Measurements from ENCODE around the gene RARG. TPM values are rescaled to one million over a fixed set of nuclear protein-coding genes. Genes with fewer than 3 reads are reported as not detected.
"Not testable (repeated sequence)": the region's sequence is repeated elsewhere in the genome, so short reads cannot be mapped to it uniquely, and the experiment has no call there.

The RARG gene
- total RNA-seq, 2 donors from 2014 or later = 36.7 to 37.3 TPM

- DNase-seq = peak; percentile 88 to 91
- Mint-ChIP-seq H3K9me3 (no peaks in the 10 kb centered on the region), H3K4me3 (peak overlapping the region; percentile 75 to 86), H3K27ac (peak overlapping the region; percentile 20), H3K36me3 (ENCODE audit: insufficient read depth in 2 of 2) (peaks cover 7 to 11% of the 10 kb centered on the region in 2 donors), H3K4me1 (ENCODE audit: low read depth) (peaks cover 71% of the 10 kb centered on the region), H3K27me3 (ENCODE audit: low read depth) (no peaks in the 10 kb centered on the region)
- ATAC-seq (replicated peaks in 1 of 2) = peak; percentile 87 to 91
Measured at GRCh38 chr12:53205747-53206419, 26.1 kb downstream of the RARG start.

GRCh38 chr12:53204351-53204750 is 27.7 kb downstream of the RARG start:
- H3K4me1 Mint-ChIP-seq (ENCODE audit: low read depth) = peaks cover 79% of the 10 kb centered on the region
- DNase-seq = no peak
- peak overlapping the region; percentile 23 to 37 for H3K4me3 Mint-ChIP-seq
- H3K9me3 Mint-ChIP-seq = no peaks in the 10 kb centered on the region
- H3K36me3 Mint-ChIP-seq (ENCODE audit: insufficient read depth in 2 of 2) = peaks cover 9 to 17% of the 10 kb centered on the region in 2 donors
- H3K27me3 Mint-ChIP-seq (ENCODE audit: low read depth) = no peaks in the 10 kb centered on the region
- no peak for ATAC-seq (replicated peaks in 1 of 2)
- H3K27ac Mint-ChIP-seq = no peak overlapping the region

GRCh38 chr12:53202316-53202715 is 29.7 kb downstream of the RARG start:
- Mint-ChIP-seq H3K36me3 (ENCODE audit: insufficient read depth in 2 of 2) (peaks cover 6 to 15% of the 10 kb centered on the region in 2 donors), H3K4me1 (ENCODE audit: low read depth) (peaks cover 76% of the 10 kb centered on the region)
- H3K27ac Mint-ChIP-seq; H3K4me3 Mint-ChIP-seq; ATAC-seq (replicated peaks in 1 of 2); DNase-seq; H3K9me3 Mint-ChIP-seq; H3K27me3 Mint-ChIP-seq (ENCODE audit: low read depth): not testable (repeated sequence)

- DNase-seq (no peak), ATAC-seq (replicated peaks in 1 of 2) (no peak)
- Mint-ChIP-seq H3K4me3 (peak overlapping the region in 1 of 2 donors; percentile 11), H3K27me3 (ENCODE audit: low read depth) (no peaks in the 10 kb centered on the region), H3K27ac (no peak overlapping the region), H3K9me3 (no peaks in the 10 kb centered on the region), H3K36me3 (ENCODE audit: insufficient read depth in 2 of 2) (peaks cover 7 to 15% of the 10 kb centered on the region in 2 donors), H3K4me1 (ENCODE audit: low read depth) (peaks cover 69% of the 10 kb centered on the region)
Measured at GRCh38 chr12:53201639-53202038, 30.4 kb downstream of the RARG start.

GRCh38 chr12:53201177-53201541 is 30.9 kb downstream of the RARG start:
- DNase-seq = no peak
- H3K9me3 Mint-ChIP-seq = no peaks in the 10 kb centered on the region
- H3K27ac Mint-ChIP-seq = peak overlapping the region; percentile 94
- H3K4me1 Mint-ChIP-seq (ENCODE audit: low read depth) = peaks cover 64% of the 10 kb centered on the region
- peaks cover 7 to 16% of the 10 kb centered on the region in 2 donors for H3K36me3 Mint-ChIP-seq (ENCODE audit: insufficient read depth in 2 of 2)
- no peaks in the 10 kb centered on the region for H3K27me3 Mint-ChIP-seq (ENCODE audit: low read depth)
- no peak for ATAC-seq (replicated peaks in 1 of 2)
- peak overlapping the region; percentile 67 to 88 for H3K4me3 Mint-ChIP-seq

GRCh38 chr12:53200458-53201176 is 31.4 kb downstream of the RARG start:
- H3K27ac Mint-ChIP-seq = peak overlapping the region; percentile 94
- peak in 1 of 2 donors; percentile 42 for DNase-seq
- peak; percentile 36 to 41 for ATAC-seq (replicated peaks in 1 of 2)
- H3K36me3 Mint-ChIP-seq (ENCODE audit: insufficient read depth in 2 of 2) = peaks cover 7 to 15% of the 10 kb centered on the region in 2 donors
- H3K9me3 Mint-ChIP-seq = no peaks in the 10 kb centered on the region
- peak overlapping the region; percentile 67 to 88 for H3K4me3 Mint-ChIP-seq
- no peaks in the 10 kb centered on the region for H3K27me3 Mint-ChIP-seq (ENCODE audit: low read depth)
- peaks cover 60% of the 10 kb centered on the region for H3K4me1 Mint-ChIP-seq (ENCODE audit: low read depth)

- H3K4me3 Mint-ChIP-seq = peak overlapping the region in 1 of 2 donors; percentile 88
- ATAC-seq (replicated peaks in 1 of 2) (peak in 1 of 2 donors; percentile 2), DNase-seq (no peak)
- peaks cover 60% of the 10 kb centered on the region for H3K4me1 Mint-ChIP-seq (ENCODE audit: low read depth)
- H3K9me3 Mint-ChIP-seq = no peaks in the 10 kb centered on the region
- H3K27ac Mint-ChIP-seq = peak overlapping the region; percentile 94
- H3K27me3 Mint-ChIP-seq (ENCODE audit: low read depth) = no peaks in the 10 kb centered on the region
- peaks cover 7 to 14% of the 10 kb centered on the region in 2 donors for H3K36me3 Mint-ChIP-seq (ENCODE audit: insufficient read depth in 2 of 2)
Measured at GRCh38 chr12:53200107-53200457, 31.9 kb downstream of the RARG start.

GRCh38 chr12:53199700-53200099 is 32.3 kb downstream of the RARG start:
- Mint-ChIP-seq H3K27ac (peak overlapping the region; percentile 6), H3K4me1 (ENCODE audit: low read depth) (peaks cover 57% of the 10 kb centered on the region), H3K4me3 (peak overlapping the region in 1 of 2 donors; percentile 25), H3K36me3 (ENCODE audit: insufficient read depth in 2 of 2) (peaks cover 7 to 14% of the 10 kb centered on the region in 2 donors), H3K9me3 (no peaks in the 10 kb centered on the region), H3K27me3 (ENCODE audit: low read depth) (no peaks in the 10 kb centered on the region)
- DNase-seq = no peak
- no peak for ATAC-seq (replicated peaks in 1 of 2)

- Mint-ChIP-seq H3K4me3 (peak overlapping the region; percentile 61 to 70), H3K36me3 (ENCODE audit: insufficient read depth in 2 of 2) (peaks cover 7 to 14% of the 10 kb centered on the region in 2 donors), H3K27me3 (ENCODE audit: low read depth) (no peaks in the 10 kb centered on the region), H3K4me1 (ENCODE audit: low read depth) (peaks cover 46% of the 10 kb centered on the region), H3K9me3 (no peaks in the 10 kb centered on the region), H3K27ac (peak overlapping the region; percentile 88)
- DNase-seq = no peak
- ATAC-seq (replicated peaks in 1 of 2) = peak; percentile 26 to 27
Measured at GRCh38 chr12:53198486-53199110, 33.4 kb downstream of the RARG start.

GRCh38 chr12:53197011-53197640 is 34.9 kb downstream of the RARG start:
- no peak for ATAC-seq (replicated peaks in 1 of 2)
- Mint-ChIP-seq H3K9me3 (no peaks in the 10 kb centered on the region), H3K27ac (no peak overlapping the region), H3K4me3 (no peak overlapping the region), H3K4me1 (ENCODE audit: low read depth) (peaks cover 45% of the 10 kb centered on the region), H3K36me3 (ENCODE audit: insufficient read depth in 2 of 2) (peaks cover 7 to 16% of the 10 kb centered on the region in 2 donors), H3K27me3 (ENCODE audit: low read depth) (no peaks in the 10 kb centered on the region)
- DNase-seq = no peak

GRCh38 chr12:53196486-53196885 is 35.5 kb downstream of the RARG start:
- Mint-ChIP-seq H3K27me3 (ENCODE audit: low read depth) (no peaks in the 10 kb centered on the region), H3K9me3 (no peaks in the 10 kb centered on the region), H3K36me3 (ENCODE audit: insufficient read depth in 2 of 2) (peaks cover 7 to 18% of the 10 kb centered on the region in 2 donors), H3K4me1 (ENCODE audit: low read depth) (peaks cover 42% of the 10 kb centered on the region), H3K4me3 (no peak overlapping the region), H3K27ac (no peak overlapping the region)
- ATAC-seq (replicated peaks in 1 of 2) (no peak), DNase-seq (no peak)

GRCh38 chr12:53195516-53196420 is 36.2 kb downstream of the RARG start:
- Mint-ChIP-seq H3K4me1 (ENCODE audit: low read depth) (peaks cover 35% of the 10 kb centered on the region), H3K27ac (no peak overlapping the region), H3K36me3 (ENCODE audit: insufficient read depth in 2 of 2) (peaks cover 4 to 13% of the 10 kb centered on the region in 2 donors)

More at GRCh38 chr12:53195516-53196420, 36.2 kb downstream of the RARG start:
- ATAC-seq (replicated peaks in 1 of 2) = no peak
- Mint-ChIP-seq H3K4me3 (no peak overlapping the region), H3K27me3 (ENCODE audit: low read depth) (no peaks in the 10 kb centered on the region), H3K9me3 (no peaks in the 10 kb centered on the region)
- no peak for DNase-seq
